Raji (cell line): ENCODE measurements around the gene THUMPD3.
A peak's percentile ranks its signal among the peaks of the same experiment; 100 is the strongest.

Experiments
- POLR2A ChIP-seq: IDR thresholded peaks from 2 replicates; pipeline ENCODE4 v1.6.1; 2011; ENCODE audit warnings: low read depth, low read length, control low read depth; ENCODE audit not compliant: insufficient read depth

Gene THUMPD3

GRCh38 chr3:9386501-9387321, 23.9 kb downstream of the THUMPD3 start:
- no peak for TF ChIP-seq POLR2A

DNA sequence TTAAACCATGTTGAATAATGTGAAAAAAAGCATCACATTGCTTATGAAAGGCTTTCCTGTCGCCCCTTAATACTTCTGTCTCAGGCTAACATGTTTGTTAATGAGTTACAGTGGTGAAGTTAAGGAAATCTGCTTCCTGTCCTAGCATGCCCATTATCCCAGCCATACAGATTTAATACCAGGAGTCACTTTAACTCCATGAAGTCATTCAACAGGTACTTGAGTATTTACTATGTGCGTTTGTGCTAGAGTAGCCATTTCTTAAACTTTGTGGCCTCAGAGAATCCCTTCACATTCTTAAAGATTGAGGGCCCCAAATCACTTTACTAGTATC, 24.4 kb downstream of the THUMPD3 start:
- TF ChIP-seq POLR2A, result no peak

GRCh38 chr3:9388142-9388541, 25.3 kb downstream of the THUMPD3 start:
- no peak for TF ChIP-seq POLR2A

GRCh38 chr3:9388562-9389272, 25.9 kb downstream of the THUMPD3 start:
- TF ChIP-seq POLR2A, result no peak

DNA sequence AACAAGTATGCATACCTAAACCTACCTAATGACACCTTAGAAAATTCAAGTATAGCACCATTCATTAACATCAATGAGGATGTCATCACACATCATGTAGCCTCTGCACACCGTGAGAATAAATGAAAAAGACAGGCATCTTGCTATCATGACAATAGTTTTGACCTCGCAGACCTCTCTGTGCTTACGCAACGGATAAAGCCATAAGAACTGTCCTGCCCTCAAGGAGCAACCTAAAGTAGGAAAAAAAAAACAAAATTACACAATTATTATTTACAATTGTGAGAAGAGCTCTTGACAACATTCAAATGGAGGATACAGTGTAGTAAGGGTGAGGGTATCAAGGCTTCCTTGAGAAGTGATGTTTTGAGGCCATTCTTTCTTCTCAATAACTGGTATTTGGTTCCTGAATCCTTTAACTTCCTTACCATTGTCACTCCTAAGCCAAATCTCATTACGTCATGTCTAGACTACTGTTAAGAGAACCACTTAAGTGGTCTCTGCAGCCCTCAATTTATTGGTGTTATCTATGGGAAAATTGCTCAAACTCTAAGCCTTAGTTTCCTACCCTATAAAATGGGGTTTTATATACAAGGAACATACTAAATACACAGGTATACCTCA, 27.5 kb downstream of the THUMPD3 start:
- TF ChIP-seq POLR2A, result no peak

DNA sequence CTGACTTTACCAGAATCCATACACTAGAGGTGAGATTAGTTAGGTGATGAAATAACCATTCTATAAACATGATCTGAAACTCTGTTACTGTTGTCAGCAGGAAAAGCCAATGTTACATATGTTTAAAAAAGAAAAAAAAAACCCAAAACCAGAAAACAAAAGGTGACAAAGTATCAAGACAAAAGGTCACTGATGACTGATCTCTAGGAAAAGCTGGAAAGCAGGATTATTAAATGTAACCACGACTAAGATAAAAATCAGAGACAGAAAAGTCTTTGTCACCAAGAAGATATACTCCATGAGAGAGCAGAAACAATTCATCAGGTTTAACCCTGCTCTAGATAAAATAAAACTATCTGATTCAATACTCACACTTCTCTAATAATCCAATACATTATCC, 29.2 kb downstream of the THUMPD3 start:
- no peak for TF ChIP-seq POLR2A

GRCh38 chr3:9395570-9396300, 32.9 kb downstream of the THUMPD3 start:
- no peak for TF ChIP-seq POLR2A

- no peak; the same call in 1 of the 2 replicates for TF ChIP-seq POLR2A
These were observed 33.4 kb downstream of the THUMPD3 start for GRCh38 chr3:9396301-9396631.

DNA sequence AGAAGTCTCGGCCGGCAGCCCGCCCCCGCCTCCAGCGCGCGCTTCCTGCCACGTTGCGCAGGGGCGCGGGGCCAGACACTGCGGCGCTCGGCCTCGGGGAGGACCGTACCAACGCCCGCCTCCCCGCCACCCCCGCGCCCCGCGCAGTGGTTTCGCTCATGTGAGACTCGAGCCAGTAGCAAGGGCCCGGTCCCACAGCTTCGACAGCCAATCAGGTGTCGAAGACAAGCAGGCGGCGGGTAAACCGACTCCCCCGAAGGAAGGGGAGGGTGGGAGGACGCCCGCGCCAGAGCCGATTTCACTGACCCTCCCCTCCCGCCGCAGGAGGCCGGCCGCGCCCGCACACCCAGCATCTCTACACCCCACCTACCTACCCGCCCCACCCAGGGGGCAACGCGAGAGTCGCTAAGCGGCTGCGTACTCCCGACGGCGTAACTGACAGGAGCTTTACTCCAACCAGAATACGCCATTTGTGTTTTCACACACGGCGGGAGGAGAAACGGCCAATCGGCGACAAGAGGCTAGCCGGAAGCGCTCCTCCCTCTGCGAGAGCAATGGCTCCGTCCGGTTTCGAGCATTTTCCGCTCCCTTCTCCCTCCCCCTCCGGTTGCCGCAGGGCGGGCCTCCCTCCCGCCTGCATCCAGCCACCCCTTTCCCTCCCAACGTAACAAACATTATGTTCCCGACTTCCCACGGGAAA, 33.9 kb downstream of the THUMPD3 start:
- peak; percentile 72; the same call in 1 of the 2 replicates for TF ChIP-seq POLR2A

GRCh38 chr3:9397332-9397905, 34.6 kb downstream of the THUMPD3 start, which contains the start of gene SETD5:
Gene SETD5, plus strand, starts transcription at chr3:9397615. Its CDS starts 31,324 bp downstream, at chr3:9428939.
- TF ChIP-seq POLR2A, result no peak; the same call in 1 of the 2 replicates

DNA sequence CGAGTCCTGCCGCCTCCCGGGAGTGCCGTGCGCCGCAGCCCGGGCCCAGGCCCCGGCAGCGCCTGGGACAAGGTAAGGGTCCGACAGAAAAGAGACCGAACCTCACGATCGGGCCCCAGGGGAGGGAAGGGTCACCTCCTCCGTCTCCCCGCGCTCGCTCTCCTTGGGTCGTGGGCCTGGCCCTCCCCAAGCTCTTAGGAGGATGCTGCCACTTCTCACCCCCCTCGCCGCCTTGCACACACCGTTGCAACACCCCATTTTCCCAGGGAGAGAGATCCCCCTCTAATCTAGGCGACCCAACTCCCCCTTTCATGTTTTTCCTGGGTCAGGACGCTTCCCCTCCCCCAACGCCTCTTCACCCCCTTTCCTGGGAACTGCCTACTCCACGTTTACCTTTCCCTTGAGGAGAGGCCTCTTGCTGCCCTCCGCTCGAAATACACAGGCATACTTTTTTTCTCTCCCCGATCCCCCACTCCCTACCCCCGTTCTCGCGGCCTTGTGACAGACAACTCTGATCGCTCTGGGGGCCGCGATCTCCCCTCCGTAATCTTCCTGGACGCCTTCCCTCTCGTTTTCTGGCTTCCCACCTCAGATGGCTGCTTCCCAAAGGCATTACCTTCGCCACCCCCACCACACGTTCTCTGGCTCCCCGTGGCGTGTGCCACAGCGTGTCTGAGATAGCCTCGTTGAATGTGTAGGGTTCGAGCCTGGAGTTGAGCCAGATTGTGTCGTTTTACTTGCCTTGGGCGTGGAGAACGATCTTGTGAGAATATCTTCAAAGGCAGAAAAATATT, 35.2 kb downstream of the THUMPD3 start:
- TF ChIP-seq POLR2A, result peak; percentile 10; the same call in 1 of the 2 replicates

- 0 out of 2 replicates have a peak, but pooled peaks have one; percentile 2 for TF ChIP-seq POLR2A
These were observed 36.0 kb downstream of the THUMPD3 start for GRCh38 chr3:9398700-9399336.

GRCh38 chr3:9399337-9399703, 36.5 kb downstream of the THUMPD3 start:
- TF ChIP-seq POLR2A, result no peak
